ENCODE results near the gene RASEF. TPM values are rescaled to one million over a fixed set of nuclear protein-coding genes. Genes with fewer than 3 reads are reported as not detected.
"Not testable (repeated sequence)": the region's sequence is repeated elsewhere in the genome, so short reads cannot be mapped to it uniquely, and the experiment has no call there.

The RASEF gene
- total and polyA plus RNA-seq, 2 donors (not counting 1 experiment from before 2014, with no cell fraction given) = not detected

- H2AFZ ChIP-seq (ENCODE audit: insufficient read depth, low read depth, low read length, poor library complexity, severe bottlenecking) = no peak overlapping the region
- WGBS (ENCODE audit: insufficient coverage) = no CpG with 5 or more reads among the region's 4 CpGs
- ATAC-seq (ENCODE audit: low read depth) = no peak
- ChIA-PET CTCF (no interaction called here), POLR2A (no interaction called here)
- H3K4me2 ChIP-seq (replicated peaks; ENCODE audit: low read depth, low read length, poor library complexity, severe bottlenecking) = no peak overlapping the region
- Mint-ChIP-seq H3K27me3 (no peaks in the 10 kb centered on the region), H3K9me3 (ENCODE audit: insufficient read depth) (no peaks in the 10 kb centered on the region), H3K4me1 (no peaks in the 10 kb centered on the region), H3K27ac (no peak overlapping the region), H3K4me3 (no peak overlapping the region)
- H3K27ac ChIP-seq (ENCODE audit: low read length in 2 of 2) = no peak overlapping the region
- intact Hi-C loops (cut with micrococcal nuclease) = no loop called here
- no peaks in the 10 kb centered on the region for H3K4me1 ChIP-seq (ENCODE audit: control insufficient read depth in 2 of 2, insufficient read depth in 2 of 2, low read length in 2 of 2)
- H3K36me3 ChIP-seq (replicated peaks in 1 of 2; ENCODE audit: control extremely low read depth in 1 of 2, control insufficient read depth in 1 of 2, extremely low read depth in 1 of 2, insufficient read depth in 2 of 2, low read length in 1 of 2) = no peaks in the 10 kb centered on the region
- no peaks in the 10 kb centered on the region for H3K9me3 ChIP-seq (ENCODE audit: control extremely low read depth in 1 of 3, control insufficient read depth in 2 of 3, insufficient read depth in 1 of 3, low read length in 2 of 3)
- H3K79me2 ChIP-seq (ENCODE audit: control insufficient read depth, insufficient read depth, low read length) = no peaks in the 10 kb centered on the region
- H3K27me3 ChIP-seq (replicated peaks in 1 of 4; ENCODE audit: control extremely low read depth in 1 of 4, control insufficient read depth in 3 of 4, insufficient read depth in 4 of 4, low read length in 3 of 4) = no peaks in the 10 kb centered on the region
- no peak overlapping the region for H3K4me3 ChIP-seq (ENCODE audit: control extremely low read depth in 1 of 5, extremely low read depth in 1 of 5, insufficient read depth in 1 of 5, low read depth in 2 of 5, low read length in 4 of 5)
- no peaks in the 10 kb centered on the region for H4K20me1 ChIP-seq (ENCODE audit: control insufficient read depth, insufficient read depth, low read length, poor library complexity, severe bottlenecking)
- DNase-seq = no peak
- H3K9ac ChIP-seq (ENCODE audit: low read length) = no peak overlapping the region
- no peak for TF ChIP-seq EZH2 (IDR thresholded peaks at IDR 0.05; ENCODE audit: borderline replicate concordance, insufficient read depth, low read depth, low read length, poor library complexity, severe bottlenecking)
- TF ChIP-seq, protein P1, sequence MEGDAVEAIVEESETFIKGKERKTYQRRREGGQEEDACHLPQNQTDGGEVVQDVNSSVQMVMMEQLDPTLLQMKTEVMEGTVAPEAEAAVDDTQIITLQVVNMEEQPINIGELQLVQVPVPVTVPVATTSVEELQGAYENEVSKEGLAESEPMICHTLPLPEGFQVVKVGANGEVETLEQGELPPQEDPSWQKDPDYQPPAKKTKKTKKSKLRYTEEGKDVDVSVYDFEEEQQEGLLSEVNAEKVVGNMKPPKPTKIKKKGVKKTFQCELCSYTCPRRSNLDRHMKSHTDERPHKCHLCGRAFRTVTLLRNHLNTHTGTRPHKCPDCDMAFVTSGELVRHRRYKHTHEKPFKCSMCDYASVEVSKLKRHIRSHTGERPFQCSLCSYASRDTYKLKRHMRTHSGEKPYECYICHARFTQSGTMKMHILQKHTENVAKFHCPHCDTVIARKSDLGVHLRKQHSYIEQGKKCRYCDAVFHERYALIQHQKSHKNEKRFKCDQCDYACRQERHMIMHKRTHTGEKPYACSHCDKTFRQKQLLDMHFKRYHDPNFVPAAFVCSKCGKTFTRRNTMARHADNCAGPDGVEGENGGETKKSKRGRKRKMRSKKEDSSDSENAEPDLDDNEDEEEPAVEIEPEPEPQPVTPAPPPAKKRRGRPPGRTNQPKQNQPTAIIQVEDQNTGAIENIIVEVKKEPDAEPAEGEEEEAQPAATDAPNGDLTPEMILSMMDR (IDR thresholded peaks at IDR 0.05) = no peak
Observed at GRCh38 chr9:83097633-83098032, 34.7 kb upstream of the RASEF start.

DNA sequence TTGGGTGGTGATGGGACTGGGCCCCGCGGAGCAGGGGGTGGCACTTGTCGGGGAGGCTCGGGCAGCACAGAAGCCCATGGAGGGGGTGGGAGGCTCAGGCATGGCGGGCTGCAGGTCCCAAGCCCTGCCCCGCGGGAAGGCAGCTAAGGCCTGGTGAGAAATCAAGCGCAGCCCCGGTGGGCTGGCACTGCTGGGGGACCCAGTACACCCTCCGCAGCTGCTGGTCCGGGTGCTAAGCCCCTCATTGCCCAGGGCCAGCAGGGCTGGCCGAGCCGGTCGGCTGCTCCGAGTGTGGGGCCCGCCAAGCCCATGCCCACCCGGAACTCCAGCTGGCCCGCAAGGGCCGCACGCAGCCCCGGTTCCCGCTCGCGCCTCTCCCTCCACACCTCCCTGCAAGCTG lies 30.4 kb upstream of the RASEF start:
- H3K4me3 Mint-ChIP-seq; H3K36me3 ChIP-seq (replicated peaks in 1 of 2; ENCODE audit: control extremely low read depth in 1 of 2, control insufficient read depth in 1 of 2, extremely low read depth in 1 of 2, insufficient read depth in 2 of 2, low read length in 1 of 2); H3K27ac Mint-ChIP-seq; H2AFZ ChIP-seq (ENCODE audit: insufficient read depth, low read depth, low read length, poor library complexity, severe bottlenecking); H3K4me1 ChIP-seq (ENCODE audit: control insufficient read depth in 2 of 2, insufficient read depth in 2 of 2, low read length in 2 of 2); H3K9ac ChIP-seq (ENCODE audit: low read length); H3K79me2 ChIP-seq (ENCODE audit: control insufficient read depth, insufficient read depth, low read length); POLR2A ChIA-PET; H3K27me3 ChIP-seq (replicated peaks in 1 of 4; ENCODE audit: control extremely low read depth in 1 of 4, control insufficient read depth in 3 of 4, insufficient read depth in 4 of 4, low read length in 3 of 4); intact Hi-C loops (cut with micrococcal nuclease); DNase-seq; CTCF ChIA-PET; H3K9me3 Mint-ChIP-seq (ENCODE audit: insufficient read depth); H3K4me2 ChIP-seq (replicated peaks; ENCODE audit: low read depth, low read length, poor library complexity, severe bottlenecking); ATAC-seq (ENCODE audit: low read depth); H4K20me1 ChIP-seq (ENCODE audit: control insufficient read depth, insufficient read depth, low read length, poor library complexity, severe bottlenecking); H3K9me3 ChIP-seq (ENCODE audit: control extremely low read depth in 1 of 3, control insufficient read depth in 2 of 3, insufficient read depth in 1 of 3, low read length in 2 of 3); H3K4me3 ChIP-seq (ENCODE audit: control extremely low read depth in 1 of 5, extremely low read depth in 1 of 5, insufficient read depth in 1 of 5, low read depth in 2 of 5, low read length in 4 of 5); H3K4me1 Mint-ChIP-seq; H3K27me3 Mint-ChIP-seq; H3K27ac ChIP-seq (ENCODE audit: low read length in 2 of 2): not testable (repeated sequence)
- WGBS (ENCODE audit: insufficient coverage) = 97% methylated on average over 24 of the region's 24 CpGs
